Measurements from ENCODE around the gene MYH10. TPM values are rescaled to one million over a fixed set of nuclear protein-coding genes. Genes with fewer than 3 reads are reported as not detected.

Gene MYH10
- total RNA-seq, 1 experiment from 2014 or later = 1.6 TPM

- Histone ChIP-seq H3K36me3 (ENCODE audit: low read depth) (no peaks in the 10 kb centered on the region), H4K20me1 (ENCODE audit: insufficient read depth) (no peaks in the 10 kb centered on the region), H2AFZ (no peak overlapping the region), H3K4me2 (no peak overlapping the region), H3K79me2 (ENCODE audit: low read depth) (no peaks in the 10 kb centered on the region), H3K4me1 (replicated peaks; ENCODE audit: insufficient read depth) (no peaks in the 10 kb centered on the region), H3F3A (ENCODE audit: insufficient read depth, low read depth) (no peaks in the 10 kb centered on the region), H3K9me2 (ENCODE audit: insufficient read depth) (no peaks in the 10 kb centered on the region), H3K27ac (no peak overlapping the region), H3K4me3 (no peak overlapping the region), H3K27me3 (ENCODE audit: insufficient read depth, low read depth) (peaks cover 5% of the 10 kb centered on the region; the same call in 1 of the 2 replicates), H3K9me3 (ENCODE audit: insufficient read depth, low read depth) (no peaks in the 10 kb centered on the region)
- ChIA-PET POLR2A (ENCODE audit: unreplicated experiment) (no interaction called here), CTCF (no interaction called here)
- BruUV-seq (replicated peaks) = no TSS peak
- no peak for TF ChIP-seq CTCF (conservative IDR thresholded peaks at IDR 0.05)
- intact Hi-C loops (cut with micrococcal nuclease; ENCODE audit: unreplicated experiment) = no loop called here
- no peak for DNase-seq
These were observed 130.9 kb downstream of the MYH10 start for GRCh38 chr17:8499614-8500013.

- no peaks in the 10 kb centered on the region for H4K20me1 ChIP-seq (ENCODE audit: insufficient read depth)
- H3K4me3 ChIP-seq = no peak overlapping the region
- no peaks in the 10 kb centered on the region for H3K36me3 ChIP-seq (ENCODE audit: low read depth)
- H3F3A ChIP-seq (ENCODE audit: insufficient read depth, low read depth) = no peaks in the 10 kb centered on the region
- H3K27ac ChIP-seq = no peak overlapping the region
- no peaks in the 10 kb centered on the region for H3K9me2 ChIP-seq (ENCODE audit: insufficient read depth)
- no TSS peak for BruUV-seq (replicated peaks)
- no peaks in the 10 kb centered on the region for H3K4me1 ChIP-seq (replicated peaks; ENCODE audit: insufficient read depth)
- no peak overlapping the region for H2AFZ ChIP-seq
- no peaks in the 10 kb centered on the region for H3K9me3 ChIP-seq (ENCODE audit: insufficient read depth, low read depth)
- H3K4me2 ChIP-seq = no peak overlapping the region
- POLR2A ChIA-PET (ENCODE audit: unreplicated experiment) = no interaction called here
- DNase-seq = no peak
- CTCF ChIA-PET = no interaction called here
- intact Hi-C loops (cut with micrococcal nuclease; ENCODE audit: unreplicated experiment) = no loop called here
- peaks cover 5% of the 10 kb centered on the region; the same call in 1 of the 2 replicates for H3K27me3 ChIP-seq (ENCODE audit: insufficient read depth, low read depth)
- no peaks in the 10 kb centered on the region for H3K79me2 ChIP-seq (ENCODE audit: low read depth)
- TF ChIP-seq CTCF (conservative IDR thresholded peaks at IDR 0.05) = no peak
- TF ChIP-seq EZH2 (IDR thresholded peaks at IDR 0.05; ENCODE audit: low read depth) = no peak
These were observed 131.4 kb downstream of the MYH10 start for GRCh38 chr17:8499171-8499570.

GRCh38 chr17:8496081-8496480 is 134.4 kb downstream of the MYH10 start:
- H3K79me2 ChIP-seq (ENCODE audit: low read depth) = no peaks in the 10 kb centered on the region
- no peak overlapping the region for H3K4me2 ChIP-seq
- POLR2A ChIA-PET (ENCODE audit: unreplicated experiment) = no interaction called here
- no peak for DNase-seq
- H4K20me1 ChIP-seq (ENCODE audit: insufficient read depth) = no peaks in the 10 kb centered on the region
- BruUV-seq (replicated peaks) = no TSS peak
- intact Hi-C loops (cut with micrococcal nuclease; ENCODE audit: unreplicated experiment) = no loop called here
- no peak for TF ChIP-seq CTCF (conservative IDR thresholded peaks at IDR 0.05)
- no peak for TF ChIP-seq EZH2 (IDR thresholded peaks at IDR 0.05; ENCODE audit: low read depth)
- H3K4me1 ChIP-seq (replicated peaks; ENCODE audit: insufficient read depth) = no peaks in the 10 kb centered on the region
- no peaks in the 10 kb centered on the region for H3K9me3 ChIP-seq (ENCODE audit: insufficient read depth, low read depth)
- no peaks in the 10 kb centered on the region for H3K36me3 ChIP-seq (ENCODE audit: low read depth)
- H3K9me2 ChIP-seq (ENCODE audit: insufficient read depth) = no peaks in the 10 kb centered on the region
- no peaks in the 10 kb centered on the region for H3K27me3 ChIP-seq (ENCODE audit: insufficient read depth, low read depth)
- H3F3A ChIP-seq (ENCODE audit: insufficient read depth, low read depth) = no peaks in the 10 kb centered on the region
- H3K27ac ChIP-seq = no peak overlapping the region
- CTCF ChIA-PET = no interaction called here
- H3K4me3 ChIP-seq = no peak overlapping the region
- H2AFZ ChIP-seq = no peak overlapping the region

All from PC-9 (cell line).